Body of pancreas (tissue), 4 donors: ENCODE data around the gene JCHAIN.

Experiments
- CTCF ChIP-seq, 7 experiments: fragments of 450-650 bp in 4 of 7; fragments of 200-600 bp in 3 of 7; sonication (generic) in 3 of 7; IDR thresholded peaks; one replicate each; pipeline ENCODE4 v1.5.1; 2016 to 2019; ENCODE audit warnings: antibody characterized with exemption in 7 of 7
- POLR2A ChIP-seq, 3 donors: fragments of 450-650 bp; IDR thresholded peaks; one replicate each; pipeline ENCODE4 v1.6.1; 2016; ENCODE audit warnings: antibody characterized with exemption in 3 of 3, mild to moderate bottlenecking in 2 of 3

DNA sequence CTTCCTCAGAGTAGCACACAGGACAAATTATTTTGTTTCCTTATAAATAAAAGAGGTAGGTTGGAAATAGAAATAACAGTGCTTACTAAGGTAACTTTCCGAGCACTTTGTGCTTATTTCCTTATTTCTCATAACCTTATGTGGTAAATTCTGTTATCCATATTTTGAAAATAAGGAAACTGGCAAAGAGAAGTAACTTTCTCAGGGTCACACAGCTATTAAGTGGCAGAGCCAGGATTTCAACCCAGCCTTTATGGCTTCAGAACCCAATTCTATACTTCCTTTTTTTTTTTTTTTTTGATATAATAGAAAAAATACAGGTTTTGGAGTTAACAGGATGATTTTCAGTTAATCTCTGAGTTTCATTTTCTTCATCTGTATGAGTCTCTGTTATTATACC, 25.4 kb upstream of the JCHAIN start:
- TF ChIP-seq CTCF (IDR thresholded peaks at IDR 0.05) (no peak), POLR2A (IDR thresholded peaks at IDR 0.05) (no peak)
